ENCODE measurements around the gene ITGAV.

DNA sequence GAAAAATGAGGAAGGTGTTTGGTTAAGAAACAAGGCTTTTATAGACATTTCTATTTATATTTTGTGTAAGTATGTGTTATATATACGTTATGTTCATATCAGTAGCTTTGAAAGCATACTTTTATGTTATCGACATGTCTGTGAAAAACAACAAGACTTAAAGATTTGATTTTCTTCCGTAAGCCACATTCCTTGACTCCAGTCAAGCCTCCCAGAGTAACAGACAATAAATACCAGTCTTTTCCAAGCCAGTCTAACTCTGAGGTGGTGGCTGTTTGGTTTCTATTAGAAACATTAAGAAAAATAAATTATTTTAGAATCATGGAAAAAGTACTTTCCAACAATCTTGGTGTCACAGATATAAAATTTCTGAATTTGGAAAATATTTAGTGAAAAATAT, 16.3 kb upstream of the ITGAV start:
- TF ChIP-seq, protein P1, sequence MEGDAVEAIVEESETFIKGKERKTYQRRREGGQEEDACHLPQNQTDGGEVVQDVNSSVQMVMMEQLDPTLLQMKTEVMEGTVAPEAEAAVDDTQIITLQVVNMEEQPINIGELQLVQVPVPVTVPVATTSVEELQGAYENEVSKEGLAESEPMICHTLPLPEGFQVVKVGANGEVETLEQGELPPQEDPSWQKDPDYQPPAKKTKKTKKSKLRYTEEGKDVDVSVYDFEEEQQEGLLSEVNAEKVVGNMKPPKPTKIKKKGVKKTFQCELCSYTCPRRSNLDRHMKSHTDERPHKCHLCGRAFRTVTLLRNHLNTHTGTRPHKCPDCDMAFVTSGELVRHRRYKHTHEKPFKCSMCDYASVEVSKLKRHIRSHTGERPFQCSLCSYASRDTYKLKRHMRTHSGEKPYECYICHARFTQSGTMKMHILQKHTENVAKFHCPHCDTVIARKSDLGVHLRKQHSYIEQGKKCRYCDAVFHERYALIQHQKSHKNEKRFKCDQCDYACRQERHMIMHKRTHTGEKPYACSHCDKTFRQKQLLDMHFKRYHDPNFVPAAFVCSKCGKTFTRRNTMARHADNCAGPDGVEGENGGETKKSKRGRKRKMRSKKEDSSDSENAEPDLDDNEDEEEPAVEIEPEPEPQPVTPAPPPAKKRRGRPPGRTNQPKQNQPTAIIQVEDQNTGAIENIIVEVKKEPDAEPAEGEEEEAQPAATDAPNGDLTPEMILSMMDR (IDR thresholded peaks at IDR 0.05) = no peak
- TF ChIP-seq POLR2A (IDR thresholded peaks at IDR 0.05) = no peak
